Measurements from ENCODE around the gene PLCH1. TPM values are rescaled to one million over a fixed set of nuclear protein-coding genes. Genes with fewer than 3 reads are reported as not detected.

PLCH1 gene
- polyA plus RNA-seq, 1 donor (not counting 4 experiments of a cell fraction or from before 2014, with no cell fraction given): 0.05 TPM

DNA sequence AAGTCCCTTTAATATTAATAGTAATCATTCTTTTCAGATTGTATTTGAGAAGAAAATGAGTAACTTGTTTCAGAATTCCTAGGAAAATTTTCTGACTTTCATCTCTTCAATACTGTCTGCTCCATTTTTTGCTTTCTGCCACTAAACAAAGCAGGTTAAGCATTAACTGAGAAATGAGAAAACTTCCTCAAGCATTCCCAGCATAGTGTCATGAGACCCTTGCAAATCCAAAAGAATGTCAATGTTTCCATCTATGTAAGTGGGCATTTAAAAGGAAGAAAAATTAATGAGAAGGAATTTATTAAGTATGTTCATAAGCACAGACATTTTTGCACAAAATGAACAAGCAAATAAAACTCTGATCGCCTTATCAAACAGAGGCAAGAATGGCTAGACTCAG lies 303.4 kb downstream of the PLCH1 start:
- no peak for FAIRE-seq
- Histone ChIP-seq H4K20me1 (ENCODE audit: control insufficient read depth, extremely low read depth, insufficient read depth, low read length) (no peaks in the 10 kb centered on the region), H3K4me2 (ENCODE audit: control insufficient read depth, extremely low read depth, insufficient read depth, low read depth, low read length) (no peak overlapping the region), H3K27ac (ENCODE audit: control insufficient read depth, insufficient read depth, low read length) (no peak overlapping the region), H3K4me1 (ENCODE audit: control insufficient read depth, extremely low read depth, insufficient read depth, low read length) (no peaks in the 10 kb centered on the region), H3K36me3 (ENCODE audit: control insufficient read depth in 2 of 2, extremely low read depth in 1 of 2, insufficient read depth in 2 of 2, low read length in 2 of 2) (no peaks in the 10 kb centered on the region), H3K4me3 (ENCODE audit: control insufficient read depth in 2 of 3, extremely low read depth in 1 of 3, insufficient read depth in 2 of 3, low read depth in 1 of 3, low read length in 3 of 3) (no peak overlapping the region), H3K27me3 (ENCODE audit: control insufficient read depth, extremely low read depth, insufficient read depth, low read length) (no peaks in the 10 kb centered on the region), H3K79me2 (ENCODE audit: control insufficient read depth, insufficient read depth, low read length) (no peaks in the 10 kb centered on the region), H3K9ac (ENCODE audit: control insufficient read depth, extremely low read depth, insufficient read depth, low read length) (no peak overlapping the region), H2AFZ (ENCODE audit: control insufficient read depth, low read length) (no peak overlapping the region), H3K9me1 (ENCODE audit: control insufficient read depth, extremely low read depth, insufficient read depth, low read length) (no peaks in the 10 kb centered on the region), H3K9me3 (ENCODE audit: control insufficient read depth, low read depth, low read length) (no peaks in the 10 kb centered on the region)
- dilution Hi-C loops (cut with MboI; ENCODE audit: extremely low pct_ligation_motif_present, low sequenced_read_pairs): no loop called here
- TF ChIP-seq, protein P1, sequence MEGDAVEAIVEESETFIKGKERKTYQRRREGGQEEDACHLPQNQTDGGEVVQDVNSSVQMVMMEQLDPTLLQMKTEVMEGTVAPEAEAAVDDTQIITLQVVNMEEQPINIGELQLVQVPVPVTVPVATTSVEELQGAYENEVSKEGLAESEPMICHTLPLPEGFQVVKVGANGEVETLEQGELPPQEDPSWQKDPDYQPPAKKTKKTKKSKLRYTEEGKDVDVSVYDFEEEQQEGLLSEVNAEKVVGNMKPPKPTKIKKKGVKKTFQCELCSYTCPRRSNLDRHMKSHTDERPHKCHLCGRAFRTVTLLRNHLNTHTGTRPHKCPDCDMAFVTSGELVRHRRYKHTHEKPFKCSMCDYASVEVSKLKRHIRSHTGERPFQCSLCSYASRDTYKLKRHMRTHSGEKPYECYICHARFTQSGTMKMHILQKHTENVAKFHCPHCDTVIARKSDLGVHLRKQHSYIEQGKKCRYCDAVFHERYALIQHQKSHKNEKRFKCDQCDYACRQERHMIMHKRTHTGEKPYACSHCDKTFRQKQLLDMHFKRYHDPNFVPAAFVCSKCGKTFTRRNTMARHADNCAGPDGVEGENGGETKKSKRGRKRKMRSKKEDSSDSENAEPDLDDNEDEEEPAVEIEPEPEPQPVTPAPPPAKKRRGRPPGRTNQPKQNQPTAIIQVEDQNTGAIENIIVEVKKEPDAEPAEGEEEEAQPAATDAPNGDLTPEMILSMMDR (optimal IDR thresholded peaks at IDR 0.05 in 1 of 3, IDR thresholded peaks at IDR 0.05 in 1 of 3, conservative IDR thresholded peaks at IDR 0.05 in 1 of 3; ENCODE audit: extremely low read depth in 1 of 3, insufficient read depth in 2 of 3, low read length in 3 of 3): no peak
- no peak for TF ChIP-seq EZH2 (IDR thresholded peaks at IDR 0.05; ENCODE audit: low read length)
- DNase-seq (ENCODE audit: low read depth, low spot score): no peak

DNA sequence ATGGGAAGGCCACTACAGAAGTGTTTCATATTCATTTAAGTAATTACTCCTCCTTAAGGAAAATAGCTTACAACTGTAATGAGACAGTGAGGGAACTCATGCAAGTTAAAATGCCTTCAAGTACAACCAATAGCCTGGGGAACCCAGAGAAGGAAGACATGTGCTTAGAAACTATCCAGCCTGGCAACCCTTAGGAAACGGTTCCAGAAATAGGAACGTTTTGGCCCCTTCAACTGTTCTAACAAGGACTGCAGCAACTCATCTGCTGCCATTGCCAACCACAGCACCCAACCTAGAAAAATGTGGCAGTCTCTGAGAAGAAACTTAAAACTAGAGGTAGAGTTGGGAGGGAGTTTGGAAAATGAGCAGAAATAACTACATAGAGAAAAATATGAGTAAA lies 303.8 kb downstream of the PLCH1 start:
- H3K9me1 ChIP-seq (ENCODE audit: control insufficient read depth, extremely low read depth, insufficient read depth, low read length): no peaks in the 10 kb centered on the region
- no peaks in the 10 kb centered on the region for H3K9me3 ChIP-seq (ENCODE audit: control insufficient read depth, low read depth, low read length)
- FAIRE-seq (no peak), DNase-seq (ENCODE audit: low read depth, low spot score) (no peak)
- H3K4me2 ChIP-seq (ENCODE audit: control insufficient read depth, extremely low read depth, insufficient read depth, low read depth, low read length): no peak overlapping the region
- H2AFZ ChIP-seq (ENCODE audit: control insufficient read depth, low read length): no peak overlapping the region
- H3K4me1 ChIP-seq (ENCODE audit: control insufficient read depth, extremely low read depth, insufficient read depth, low read length): no peaks in the 10 kb centered on the region
- dilution Hi-C loops (cut with MboI; ENCODE audit: extremely low pct_ligation_motif_present, low sequenced_read_pairs): no loop called here
- TF ChIP-seq EZH2 (IDR thresholded peaks at IDR 0.05; ENCODE audit: low read length): no peak
- TF ChIP-seq, protein P1 (optimal IDR thresholded peaks at IDR 0.05 in 1 of 3, IDR thresholded peaks at IDR 0.05 in 1 of 3, conservative IDR thresholded peaks at IDR 0.05 in 1 of 3; ENCODE audit: extremely low read depth in 1 of 3, insufficient read depth in 2 of 3, low read length in 3 of 3): no peak
- H3K27ac ChIP-seq (ENCODE audit: control insufficient read depth, insufficient read depth, low read length): no peak overlapping the region
- H3K4me3 ChIP-seq (ENCODE audit: control insufficient read depth in 2 of 3, extremely low read depth in 1 of 3, insufficient read depth in 2 of 3, low read depth in 1 of 3, low read length in 3 of 3): no peak overlapping the region
- no peaks in the 10 kb centered on the region for H3K27me3 ChIP-seq (ENCODE audit: control insufficient read depth, extremely low read depth, insufficient read depth, low read length)
- no peaks in the 10 kb centered on the region for H3K79me2 ChIP-seq (ENCODE audit: control insufficient read depth, insufficient read depth, low read length)
- no peak overlapping the region for H3K9ac ChIP-seq (ENCODE audit: control insufficient read depth, extremely low read depth, insufficient read depth, low read length)
- H3K36me3 ChIP-seq (ENCODE audit: control insufficient read depth in 2 of 2, extremely low read depth in 1 of 2, insufficient read depth in 2 of 2, low read length in 2 of 2): no peaks in the 10 kb centered on the region
- H4K20me1 ChIP-seq (ENCODE audit: control insufficient read depth, extremely low read depth, insufficient read depth, low read length): no peaks in the 10 kb centered on the region
